GM18520 (cell line): Measurements from ENCODE around the gene GNE.
"Not testable (repeated sequence)": the region's sequence is repeated elsewhere in the genome, so short reads cannot be mapped to it uniquely, and the experiment has no call there.

ENCODE experiments used
- ATAC-seq: cut with Tn5 transposase; IDR thresholded peaks from one replicate; pipeline ENCODE4 v1.9.1; 2021; ENCODE audit not compliant: unreplicated experiment

Gene GNE

GRCh38 chr9:36211510-36211909 lies 46.7 kb downstream of the GNE start:
- ATAC-seq, result no peak

- no peak for ATAC-seq
These were observed 47.5 kb downstream of the GNE start for GRCh38 chr9:36210722-36211121.

GRCh38 chr9:36208521-36209253 lies 49.6 kb downstream of the GNE start:
- no peak for ATAC-seq

GRCh38 chr9:36207546-36208012 lies 50.7 kb downstream of the GNE start:
- no peak for ATAC-seq

- no peak for ATAC-seq
These were observed 51.2 kb downstream of the GNE start for GRCh38 chr9:36207016-36207415.

GRCh38 chr9:36204906-36205547 lies 53.2 kb downstream of the GNE start:
- no peak for ATAC-seq

GRCh38 chr9:36194326-36195000 lies 63.8 kb downstream of the GNE start:
- ATAC-seq, result no peak

GRCh38 chr9:36193023-36193422 lies 65.2 kb downstream of the GNE start:
- no peak for ATAC-seq

GRCh38 chr9:36192196-36192595 lies 66.1 kb downstream of the GNE start:
- no peak for ATAC-seq

GRCh38 chr9:36191686-36192085 lies 66.6 kb downstream of the GNE start:
- ATAC-seq, result no peak

GRCh38 chr9:36191290-36191645 lies 67.0 kb downstream of the GNE start:
- no peak for ATAC-seq

GRCh38 chr9:36190388-36191289 lies 67.6 kb downstream of the GNE start, which contains the start of gene CLTA:
Gene CLTA (plus strand): TSS chr9:36190921. CDS start chr9:36191057, 136 bp downstream.
- peak; percentile 97 for ATAC-seq

- ATAC-seq, result no peak
These were observed 68.3 kb downstream of the GNE start for GRCh38 chr9:36189976-36190375.

- ATAC-seq, result no peak
These were observed 70.0 kb downstream of the GNE start for GRCh38 chr9:36188212-36188611.

GRCh38 chr9:36187414-36187813 lies 70.8 kb downstream of the GNE start:
- ATAC-seq, result no peak

- ATAC-seq, result not testable (repeated sequence)
These were observed 78.0 kb downstream of the GNE start for GRCh38 chr9:36180243-36180642.

- no peak for ATAC-seq
These were observed 80.7 kb downstream of the GNE start for GRCh38 chr9:36177571-36177970.

GRCh38 chr9:36176496-36176895 lies 81.8 kb downstream of the GNE start:
- not testable (repeated sequence) for ATAC-seq

GRCh38 chr9:36175209-36175608 lies 83.0 kb downstream of the GNE start:
- not testable (repeated sequence) for ATAC-seq

GRCh38 chr9:36174731-36175130 lies 83.5 kb downstream of the GNE start:
- no peak for ATAC-seq

- ATAC-seq, result no peak
These were observed 84.0 kb downstream of the GNE start for GRCh38 chr9:36174271-36174670.
